GM23248 (cell line): ENCODE measurements around the gene CCDC78. TPM values are rescaled to one million over a fixed set of nuclear protein-coding genes. Genes with fewer than 3 reads are reported as not detected.
"Not testable (repeated sequence)": the region's sequence is repeated elsewhere in the genome, so short reads cannot be mapped to it uniquely, and the experiment has no call there.

ENCODE experiments used
- DNase-seq: peaks from one replicate; pipeline ENCODE4 v3.0.0-alpha.2; 2015
- H2AFZ ChIP-seq: fragments of 200-600 bp; sonication (generic); 2 replicates; pipeline ENCODE4 v1.6.1; 2016; ENCODE audit warnings: antibody characterized with exemption
- H3F3A ChIP-seq: fragments of 200-600 bp; sonication (generic); 2 replicates; pipeline ENCODE4 v1.6.1; 2016; ENCODE audit warnings: mild to moderate bottlenecking, antibody characterized with exemption, mixed run types; ENCODE audit not compliant: insufficient read depth
- H3K27ac ChIP-seq: fragments of 200-600 bp; sonication (generic); 2 replicates; pipeline ENCODE4 v1.5.1; 2016; ENCODE audit warnings: mild to moderate bottlenecking
- H3K27me3 ChIP-seq: fragments of 200-600 bp; sonication (generic); replicated peaks from 2 replicates; pipeline ENCODE4 v1.6.1; 2016; ENCODE audit warnings: mild to moderate bottlenecking; ENCODE audit not compliant: insufficient read depth
- H3K36me3 ChIP-seq: fragments of 200-600 bp; sonication (generic); 2 replicates; pipeline ENCODE4 v1.6.1; 2016; ENCODE audit warnings: low read depth, mild to moderate bottlenecking
- H3K4me1 ChIP-seq: fragments of 200-600 bp; sonication (generic); 2 replicates; pipeline ENCODE4 v1.6.1; 2016; ENCODE audit warnings: mild to moderate bottlenecking; ENCODE audit not compliant: insufficient read depth
- H3K4me2 ChIP-seq: fragments of 200-600 bp; sonication (generic); one replicate; pipeline ENCODE4 v1.6.1; 2016; ENCODE audit warnings: mild to moderate bottlenecking; ENCODE audit not compliant: unreplicated experiment
- H3K4me3 ChIP-seq: fragments of 200-600 bp; sonication (generic); 2 replicates; pipeline ENCODE4 v1.5.1; 2016; ENCODE audit warnings: mild to moderate bottlenecking
- H3K79me2 ChIP-seq: fragments of 200-600 bp; sonication (generic); 2 replicates; pipeline ENCODE4 v1.6.1; 2016; ENCODE audit warnings: mild to moderate bottlenecking; ENCODE audit not compliant: insufficient read depth
- H3K9ac ChIP-seq: fragments of 200-600 bp; sonication (generic); 2 replicates; pipeline ENCODE4 v1.6.1; 2016; ENCODE audit warnings: mild to moderate bottlenecking
- H3K9me2 ChIP-seq: fragments of 200-600 bp; sonication (generic); 2 replicates; pipeline ENCODE4 v1.6.1; 2016; ENCODE audit warnings: mixed run types, mild to moderate bottlenecking, moderate library complexity; ENCODE audit not compliant: insufficient read depth
- H3K9me3 ChIP-seq: fragments of 200-600 bp; sonication (generic); one replicate; pipeline ENCODE4 v1.6.1; 2017; ENCODE audit warnings: low read depth
- H4K20me1 ChIP-seq: fragments of 200-600 bp; sonication (generic); 2 replicates; pipeline ENCODE4 v1.6.0; 2016; ENCODE audit not compliant: insufficient read depth
- EZH2 ChIP-seq: fragments of 200-600 bp; sonication (generic); IDR thresholded peaks from 2 replicates; pipeline ENCODE4 v1.6.1; 2018; ENCODE audit warnings: antibody characterized with exemption, mild to moderate bottlenecking; ENCODE audit not compliant: insufficient read depth, poor library complexity, severe bottlenecking
- EZH2phosphoT487 ChIP-seq: fragments of 200-600 bp; sonication (generic); IDR thresholded peaks from 2 replicates; pipeline ENCODE4 v1.6.1; 2018; ENCODE audit warnings: antibody characterized with exemption, moderate library complexity, mild to moderate bottlenecking, low read depth; ENCODE audit not compliant: insufficient read depth
- WGBS, 2 experiments: methylation state at CpG; one replicate each; pipeline ENCODE4 v1.1.6; 2015 to 2017; ENCODE audit warnings: low lambda C conversion rate in 2 of 2, low coverage in 1 of 2; ENCODE audit errors: missing lambda C conversion rate in 2 of 2; 5-methylcytosine and 5-hydroxymethylcytosine counted together
- in situ Hi-C: fragments of 300-500 bp; cut with MboI; formaldehyde crosslinking; loops from 2 replicates; pipeline ENCODE4 v1.15.0; 2020
- polyA plus RNA-seq: library from polyadenylated mRNA; unstranded; fragments of >200 nt; fragmentation: Nextera tagmentation; extraction: Ambion mirVana; gene quantifications from 2 replicates; pipeline ENCODE4 v1.2.1, GENCODE V29; 2016
- total RNA-seq: library from RNA; depleted of rRNA; stranded (reverse); fragments of >200 nt; shearing (Covaris generic); gene quantifications from 2 replicates; pipeline ENCODE4 v1.2.3, GENCODE V29; 2014

The CCDC78 gene
- total and polyA plus RNA-seq, 2 experiments from 2014 or later, result 0.78 to 9.5 TPM

- no peak for DNase-seq
- H3K27me3 ChIP-seq, result peaks cover 5% of the 10 kb centered on the region; the same call in 1 of the 2 replicates
- H3K36me3 ChIP-seq, result no peaks in the 10 kb centered on the region
- TF ChIP-seq EZH2 (no peak), EZH2phosphoT487 (no peak)
- H2AFZ ChIP-seq, result no peak overlapping the region
- H3K4me3 ChIP-seq, result no peak overlapping the region
- H3K79me2 ChIP-seq, result no peaks in the 10 kb centered on the region
- H3F3A ChIP-seq, result no peaks in the 10 kb centered on the region
- no peaks in the 10 kb centered on the region for H3K4me1 ChIP-seq
- no peaks in the 10 kb centered on the region for H4K20me1 ChIP-seq
- in situ Hi-C loops, result no loop called here
- H3K9ac ChIP-seq, result no peak overlapping the region
- WGBS, 2 experiments, result 92 to 94% methylated on average over 5 of the region's 5 CpGs
- no peak overlapping the region for H3K4me2 ChIP-seq
- H3K9me2 ChIP-seq, result no peaks in the 10 kb centered on the region
- no peak overlapping the region for H3K27ac ChIP-seq
- no peaks in the 10 kb centered on the region for H3K9me3 ChIP-seq
Measured at GRCh38 chr16:756428-756827, 30.2 kb upstream of the CCDC78 start.

GRCh38 chr16:754656-755055 is 28.4 kb upstream of the CCDC78 start:
- no peak overlapping the region for H3K27ac ChIP-seq
- DNase-seq, result no peak
- H2AFZ ChIP-seq, result no peak overlapping the region
- H3K9ac ChIP-seq, result no peak overlapping the region
- no peaks in the 10 kb centered on the region for H3K36me3 ChIP-seq
- WGBS, 2 experiments, result 62 to 68% methylated on average over 11 of the region's 11 CpGs
- no peak for TF ChIP-seq EZH2
- TF ChIP-seq EZH2phosphoT487, result no peak
- peaks cover 3% of the 10 kb centered on the region for H3F3A ChIP-seq
- no peaks in the 10 kb centered on the region for H3K9me3 ChIP-seq
- no peaks in the 10 kb centered on the region for H4K20me1 ChIP-seq
- peaks cover 5% of the 10 kb centered on the region; the same call in 1 of the 2 replicates for H3K27me3 ChIP-seq
- no peaks in the 10 kb centered on the region for H3K79me2 ChIP-seq
- no peak overlapping the region for H3K4me2 ChIP-seq
- H3K9me2 ChIP-seq, result no peaks in the 10 kb centered on the region
- H3K4me3 ChIP-seq, result no peak overlapping the region
- H3K4me1 ChIP-seq, result peaks cover 2% of the 10 kb centered on the region; the same call in 1 of the 2 replicates
- in situ Hi-C loops, result no loop called here

- in situ Hi-C loops, H3F3A ChIP-seq, DNase-seq, H3K27me3 ChIP-seq, H3K9me2 ChIP-seq, H2AFZ ChIP-seq, H3K9ac ChIP-seq, H3K4me1 ChIP-seq, H3K4me3 ChIP-seq, H3K27ac ChIP-seq, H3K79me2 ChIP-seq, H4K20me1 ChIP-seq, H3K4me2 ChIP-seq, H3K36me3 ChIP-seq, H3K9me3 ChIP-seq: not testable (repeated sequence)
- 79 to 82% methylated on average over 10 to 11 of the region's 11 CpGs for WGBS, 2 experiments
Measured at GRCh38 chr16:754121-754607, 27.9 kb upstream of the CCDC78 start.

GRCh38 chr16:752007-752312 is 25.7 kb upstream of the CCDC78 start:
- Histone ChIP-seq H4K20me1 (no peaks in the 10 kb centered on the region), H3K27ac (no peak overlapping the region), H3F3A (peaks cover 8% of the 10 kb centered on the region), H3K27me3 (peaks cover 5% of the 10 kb centered on the region; the same call in 1 of the 2 replicates), H3K9me2 (no peaks in the 10 kb centered on the region), H3K4me3 (no peak overlapping the region), H3K9ac (no peak overlapping the region), H3K36me3 (no peaks in the 10 kb centered on the region), H3K4me2 (no peak overlapping the region), H2AFZ (no peak overlapping the region), H3K9me3 (no peaks in the 10 kb centered on the region), H3K4me1 (peaks cover 11% of the 10 kb centered on the region), H3K79me2 (no peaks in the 10 kb centered on the region)
- in situ Hi-C loops, result no loop called here
- 32 to 37% methylated on average over 8 to 10 of the region's 10 CpGs for WGBS, 2 experiments
- TF ChIP-seq EZH2 (no peak), EZH2phosphoT487 (no peak)
- DNase-seq, result no peak
